ENCODE results near the gene LONP1. TPM values are rescaled to one million over a fixed set of nuclear protein-coding genes. Genes with fewer than 3 reads are reported as not detected.
"Not testable (repeated sequence)": the region's sequence is repeated elsewhere in the genome, so short reads cannot be mapped to it uniquely, and the experiment has no call there.

The LONP1 gene, protein sequence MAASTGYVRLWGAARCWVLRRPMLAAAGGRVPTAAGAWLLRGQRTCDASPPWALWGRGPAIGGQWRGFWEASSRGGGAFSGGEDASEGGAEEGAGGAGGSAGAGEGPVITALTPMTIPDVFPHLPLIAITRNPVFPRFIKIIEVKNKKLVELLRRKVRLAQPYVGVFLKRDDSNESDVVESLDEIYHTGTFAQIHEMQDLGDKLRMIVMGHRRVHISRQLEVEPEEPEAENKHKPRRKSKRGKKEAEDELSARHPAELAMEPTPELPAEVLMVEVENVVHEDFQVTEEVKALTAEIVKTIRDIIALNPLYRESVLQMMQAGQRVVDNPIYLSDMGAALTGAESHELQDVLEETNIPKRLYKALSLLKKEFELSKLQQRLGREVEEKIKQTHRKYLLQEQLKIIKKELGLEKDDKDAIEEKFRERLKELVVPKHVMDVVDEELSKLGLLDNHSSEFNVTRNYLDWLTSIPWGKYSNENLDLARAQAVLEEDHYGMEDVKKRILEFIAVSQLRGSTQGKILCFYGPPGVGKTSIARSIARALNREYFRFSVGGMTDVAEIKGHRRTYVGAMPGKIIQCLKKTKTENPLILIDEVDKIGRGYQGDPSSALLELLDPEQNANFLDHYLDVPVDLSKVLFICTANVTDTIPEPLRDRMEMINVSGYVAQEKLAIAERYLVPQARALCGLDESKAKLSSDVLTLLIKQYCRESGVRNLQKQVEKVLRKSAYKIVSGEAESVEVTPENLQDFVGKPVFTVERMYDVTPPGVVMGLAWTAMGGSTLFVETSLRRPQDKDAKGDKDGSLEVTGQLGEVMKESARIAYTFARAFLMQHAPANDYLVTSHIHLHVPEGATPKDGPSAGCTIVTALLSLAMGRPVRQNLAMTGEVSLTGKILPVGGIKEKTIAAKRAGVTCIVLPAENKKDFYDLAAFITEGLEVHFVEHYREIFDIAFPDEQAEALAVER
- 10 to 100 TPM; 33.0 to 61.4 (median 45.0) TPM for polyA plus RNA-seq (ENCODE audit: insufficient read length in 4 of 4)

GRCh38 chr19:5719961-5720790, at the start of gene LONP1, which contains the start of gene CATSPERD:
TSS of gene LONP1 (minus strand) at chr19:5720146. CDS start at chr19:5720132, 14 bp downstream.
TSS of gene CATSPERD (plus strand) at chr19:5720637. CDS start at chr19:5720738, 101 bp downstream.
- peak; percentile 96 to 99 (median 98) for DNase-seq (ENCODE audit: low read depth in 4 of 4, low spot score in 3 of 4)

GRCh38 chr19:5767949-5768348, 48.0 kb upstream of the LONP1 start:
- no peak for DNase-seq (ENCODE audit: low read depth in 4 of 4, low spot score in 3 of 4)

DNA sequence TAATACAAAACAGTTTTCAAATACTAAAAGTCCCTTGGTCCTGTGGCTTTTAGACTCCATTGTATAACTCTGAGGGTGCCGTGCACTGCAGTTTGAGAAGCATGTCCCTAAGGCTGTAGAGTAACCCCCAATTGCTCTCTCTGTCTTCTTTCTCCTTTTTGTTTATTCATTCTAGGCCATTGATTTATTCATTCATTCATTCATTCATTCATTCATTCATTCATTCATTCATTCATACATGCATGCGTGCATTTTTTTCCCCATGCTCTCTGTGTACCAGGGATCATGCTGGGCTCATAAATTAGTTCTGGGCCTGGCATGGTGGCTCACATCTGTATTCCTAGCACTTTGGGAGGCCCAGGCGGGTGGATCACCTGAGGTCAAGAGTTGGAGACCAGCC, 45.3 kb upstream of the LONP1 start:
- DNase-seq (ENCODE audit: low read depth in 4 of 4, low spot score in 3 of 4): no peak

GRCh38 chr19:5762608-5763217, 42.8 kb upstream of the LONP1 start:
- DNase-seq (ENCODE audit: low read depth in 4 of 4, low spot score in 3 of 4): no peak

DNA sequence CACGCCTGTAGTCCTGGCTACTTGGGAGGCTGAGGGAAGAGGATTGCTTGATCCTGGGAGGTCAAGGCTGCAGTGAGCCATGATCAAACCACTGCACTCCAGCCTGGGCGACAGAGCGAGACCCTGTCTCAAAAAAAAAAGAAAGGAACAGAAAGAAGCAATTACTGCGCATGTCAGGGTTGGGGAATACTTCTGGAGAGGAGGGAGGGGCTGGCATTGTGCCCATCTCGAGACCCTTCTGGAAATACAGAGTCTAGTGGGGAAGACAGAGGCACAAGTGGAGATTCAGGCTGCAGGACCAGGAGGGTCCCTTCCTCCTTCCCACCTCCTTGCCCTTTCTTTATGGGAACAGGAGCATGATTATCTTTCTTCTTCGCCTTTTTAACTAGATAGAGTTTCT, 33.8 kb upstream of the LONP1 start:
- no peak for DNase-seq (ENCODE audit: low read depth in 4 of 4, low spot score in 3 of 4)

DNA sequence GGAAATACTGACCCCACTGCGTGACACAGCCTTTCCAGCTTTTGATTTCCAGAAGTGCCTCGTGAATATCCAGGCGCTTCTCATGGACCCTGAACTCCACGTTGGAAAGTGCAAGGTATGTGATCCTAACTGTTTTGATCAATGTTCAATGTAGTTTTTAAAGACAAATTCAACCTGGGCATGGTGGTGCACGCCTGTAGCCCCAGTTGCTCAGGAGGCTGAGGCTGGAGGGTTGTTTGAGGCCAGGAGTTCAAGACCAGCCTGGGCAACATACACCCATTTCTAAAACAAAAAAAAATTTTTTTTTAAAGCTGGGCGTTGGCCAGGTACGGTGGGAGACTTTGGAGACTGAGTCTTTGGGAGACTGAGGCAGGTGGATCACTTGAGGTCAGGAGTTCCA, 31.8 kb upstream of the LONP1 start:
- no peak for DNase-seq (ENCODE audit: low read depth in 4 of 4, low spot score in 3 of 4)

DNA sequence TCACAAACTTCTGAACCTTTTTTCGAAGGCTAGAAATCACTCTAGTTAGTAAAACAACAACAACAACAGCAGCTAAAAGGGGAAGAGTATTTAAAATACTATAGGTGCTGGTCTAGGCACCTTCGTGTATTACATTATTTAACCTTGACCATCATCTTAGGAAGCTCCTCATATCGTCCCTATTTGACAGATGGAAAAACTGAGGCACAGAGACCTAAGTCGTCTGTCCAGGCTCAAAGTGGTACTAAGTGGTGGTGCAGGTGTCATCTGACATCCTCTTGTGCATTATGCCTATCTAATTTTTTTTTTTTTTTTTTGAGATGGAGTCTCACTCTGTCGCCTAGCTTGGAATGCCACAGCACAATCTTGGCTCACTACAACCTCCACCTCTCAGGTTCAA, 29.6 kb upstream of the LONP1 start:
- DNase-seq (ENCODE audit: low read depth in 4 of 4, low spot score in 3 of 4): no peak

DNA sequence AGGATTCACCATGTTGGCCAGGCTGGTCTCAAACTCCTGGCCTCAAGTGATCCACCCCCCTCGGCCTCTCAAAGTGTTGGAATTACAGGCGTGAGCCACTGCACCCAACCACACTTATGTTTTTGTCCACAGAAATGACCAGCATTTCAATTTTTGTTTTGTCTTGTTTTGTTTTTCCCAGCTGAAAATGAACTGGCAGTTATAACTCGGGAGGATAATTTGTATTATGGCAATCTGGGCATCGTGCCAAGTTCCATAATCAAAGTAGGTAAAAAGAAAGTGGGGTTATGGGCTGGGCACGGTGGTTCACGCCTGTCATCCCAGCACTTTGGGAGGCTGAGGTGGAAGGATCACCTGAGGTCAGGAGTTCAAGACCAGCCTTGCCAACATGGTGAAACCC, 29.0 kb upstream of the LONP1 start:
- DNase-seq (ENCODE audit: low read depth in 4 of 4, low spot score in 3 of 4): not testable (repeated sequence)

DNA sequence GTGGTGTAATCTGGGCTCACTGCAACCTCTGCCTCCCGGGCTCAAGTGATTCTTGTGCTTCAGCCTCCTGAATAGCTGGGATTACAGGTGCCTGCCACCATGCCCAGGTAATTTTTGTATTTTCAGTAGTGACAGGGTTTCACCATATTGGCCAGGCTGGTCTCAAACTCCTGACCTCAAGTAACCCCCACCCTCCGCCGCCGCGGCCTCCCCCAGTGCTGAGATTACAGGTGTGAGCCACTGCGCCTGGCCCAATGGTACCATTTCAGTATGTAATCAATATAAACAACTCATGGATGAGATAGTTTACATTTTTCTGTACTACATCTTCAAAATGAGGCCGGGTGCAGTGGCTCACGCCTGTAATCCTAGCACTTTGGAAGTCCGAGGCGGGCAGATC, 25.1 kb upstream of the LONP1 start:
- DNase-seq (ENCODE audit: low read depth in 4 of 4, low spot score in 3 of 4): not testable (repeated sequence)

- no peak for DNase-seq (ENCODE audit: low read depth in 4 of 4, low spot score in 3 of 4)
These were observed 23.7 kb upstream of the LONP1 start for GRCh38 chr19:5743630-5744029.

GRCh38 chr19:5742051-5742450, 22.1 kb upstream of the LONP1 start:
- no peak for DNase-seq (ENCODE audit: low read depth in 4 of 4, low spot score in 3 of 4)

DNA sequence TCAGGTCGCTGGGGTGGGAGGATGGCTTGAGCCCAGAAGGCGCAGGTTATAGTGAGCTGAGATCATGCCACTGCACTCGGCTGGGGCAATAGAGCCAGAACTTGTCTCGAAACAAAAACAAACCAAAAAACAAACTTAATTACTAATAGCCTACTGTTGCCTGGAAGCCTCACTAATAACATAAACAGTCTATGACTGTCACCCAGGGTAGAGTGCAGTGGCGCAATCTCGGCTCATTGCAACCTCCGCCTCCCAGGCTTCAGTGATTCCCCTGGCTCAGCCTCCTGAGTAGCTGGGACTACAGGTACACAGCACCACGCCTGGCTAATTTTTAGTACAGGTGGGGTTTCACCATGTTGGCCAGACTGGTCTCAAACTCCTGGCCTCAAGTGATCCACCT, 18.5 kb upstream of the LONP1 start:
- DNase-seq (ENCODE audit: low read depth in 4 of 4, low spot score in 3 of 4): no peak

DNA sequence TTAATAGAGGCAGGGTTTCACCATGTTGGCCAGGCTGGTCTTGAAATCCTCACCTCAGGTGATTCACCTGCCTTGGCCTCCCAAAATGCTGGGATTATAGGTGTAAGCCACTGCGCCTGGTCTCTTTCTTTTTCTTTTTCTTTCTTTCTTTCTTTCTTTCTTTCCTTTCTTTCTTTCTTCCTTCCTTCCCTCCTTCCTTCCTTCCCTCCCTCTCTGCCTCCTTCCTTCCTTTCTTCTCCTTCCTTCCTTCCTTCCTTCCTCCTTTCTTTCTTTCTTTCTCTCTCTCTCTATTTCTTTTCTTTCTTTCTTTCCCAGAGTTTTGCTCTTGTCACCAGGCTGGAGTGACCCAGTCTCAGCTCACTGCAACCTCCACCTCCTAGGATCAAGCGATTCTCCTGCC, 13.2 kb upstream of the LONP1 start:
- DNase-seq (ENCODE audit: low read depth in 4 of 4, low spot score in 3 of 4): not testable (repeated sequence)

- no peak for DNase-seq (ENCODE audit: low read depth in 4 of 4, low spot score in 3 of 4)
These were observed 7.6 kb upstream of the LONP1 start for GRCh38 chr19:5727453-5728050.

GRCh38 chr19:5719274-5719960, 529 bp downstream of the LONP1 start:
- no peak for DNase-seq (ENCODE audit: low read depth in 4 of 4, low spot score in 3 of 4)

DNA sequence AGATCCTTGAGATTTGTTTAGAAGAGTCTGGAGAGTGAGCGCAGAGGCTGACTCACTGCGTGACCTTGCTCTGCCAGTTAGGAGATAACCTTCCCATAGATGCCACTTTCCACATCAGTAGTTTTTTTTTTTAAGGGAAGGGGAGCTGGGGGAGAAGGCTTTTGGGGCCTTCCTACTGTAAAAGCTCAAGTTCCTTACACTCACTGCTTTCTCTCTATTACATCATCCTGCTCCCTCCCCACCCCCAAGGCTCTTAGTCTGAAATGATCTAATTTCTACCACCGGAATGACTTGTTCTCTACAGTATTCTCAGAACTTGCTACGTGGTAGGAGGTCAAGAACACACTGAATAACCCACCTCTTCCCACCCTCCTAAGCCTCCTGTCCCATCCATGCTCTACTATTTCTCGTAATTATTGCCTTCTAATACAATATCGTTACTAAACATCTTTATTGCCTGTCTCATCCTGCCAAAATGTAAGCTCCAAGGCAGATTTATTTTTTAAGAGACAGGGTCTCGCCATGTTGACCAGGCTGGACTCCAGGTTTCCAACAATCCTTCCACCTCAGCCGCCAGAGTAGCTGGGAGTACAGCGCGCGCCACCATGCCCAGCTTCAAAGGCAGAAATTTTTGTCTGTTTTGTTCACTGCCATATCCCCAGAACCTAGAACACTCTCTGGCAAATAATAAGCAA, 1.2 kb downstream of the LONP1 start:
- DNase-seq (ENCODE audit: low read depth in 4 of 4, low spot score in 3 of 4): no peak

DNA sequence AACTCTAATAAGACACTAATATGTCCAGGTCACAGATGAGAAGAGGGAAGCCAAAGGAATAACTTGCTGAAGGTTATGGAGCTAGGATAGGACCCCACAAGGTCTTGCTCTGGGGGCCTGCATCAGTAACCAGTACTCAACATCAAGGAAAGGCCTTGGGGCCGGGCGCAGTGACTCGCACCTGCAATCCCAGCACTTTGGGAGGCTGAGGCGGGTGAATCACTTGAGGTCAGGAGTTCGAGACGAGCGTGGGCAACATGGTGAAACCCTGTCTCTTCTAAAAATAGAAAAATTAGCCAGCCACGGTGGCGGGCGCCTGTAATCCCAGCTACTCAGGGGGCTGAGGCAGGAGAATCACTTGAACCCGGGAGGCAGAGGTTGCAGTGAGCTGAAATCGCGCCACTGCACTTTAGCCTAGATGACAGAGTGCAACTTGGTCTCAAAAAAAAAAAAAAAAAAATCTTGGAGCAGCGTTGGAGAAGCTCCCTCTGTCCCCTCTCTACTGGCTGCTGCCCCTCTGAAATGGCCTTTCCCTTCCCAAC, 1.8 kb downstream of the LONP1 start:
- no peak for DNase-seq (ENCODE audit: low read depth in 4 of 4, low spot score in 3 of 4)
